Testis (tissue), 2 donors: ENCODE results near the gene SLC1A3.

ENCODE experiments used
- POLR2A ChIP-seq: fragments of 450-650 bp; IDR thresholded peaks from one replicate; pipeline ENCODE4 v1.6.1; 2017; ENCODE audit warnings: antibody characterized with exemption, mild to moderate bottlenecking, moderate library complexity
- TF ChIP-seq, protein P1 (sequence below), 3 experiments: fragments of 450-650 bp in 2 of 3; fragments of 200-600 bp in 1 of 3; sonication (generic) in 1 of 3; IDR thresholded peaks; one replicate each; pipeline ENCODE4 v1.5.1; 2016 to 2019; ENCODE audit warnings: antibody characterized with exemption in 3 of 3, mild to moderate bottlenecking in 2 of 3, moderate library complexity in 1 of 3

DNA sequence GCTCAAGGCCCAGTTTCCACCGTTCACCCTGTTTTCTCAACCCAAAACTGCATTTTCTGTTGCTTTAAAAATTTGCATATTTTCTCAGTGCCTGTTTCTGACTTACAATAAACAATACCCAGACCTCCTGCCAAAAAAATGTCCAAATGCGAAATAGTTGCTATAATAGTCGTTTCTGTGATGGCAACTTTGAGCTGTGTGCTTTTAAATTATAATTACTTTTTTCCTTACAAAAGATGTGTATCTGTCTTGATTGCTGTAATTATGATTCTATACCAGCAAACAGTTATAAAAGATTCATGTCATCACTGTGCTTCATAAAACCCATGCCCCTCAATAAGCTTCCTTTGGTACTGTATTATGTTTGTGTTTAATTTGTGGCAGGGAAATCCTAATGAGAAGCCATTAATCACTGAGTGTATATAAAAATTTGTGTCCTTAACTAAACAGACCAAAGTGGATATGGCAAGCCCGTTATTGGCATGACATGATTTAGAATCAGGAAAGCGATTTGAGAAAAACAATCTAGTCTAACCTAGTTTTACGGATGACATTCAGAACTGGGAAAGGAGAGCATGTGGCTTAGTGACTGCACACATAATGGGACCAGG is 5.4 kb upstream of the SLC1A3 start:
- TF ChIP-seq, protein P1, sequence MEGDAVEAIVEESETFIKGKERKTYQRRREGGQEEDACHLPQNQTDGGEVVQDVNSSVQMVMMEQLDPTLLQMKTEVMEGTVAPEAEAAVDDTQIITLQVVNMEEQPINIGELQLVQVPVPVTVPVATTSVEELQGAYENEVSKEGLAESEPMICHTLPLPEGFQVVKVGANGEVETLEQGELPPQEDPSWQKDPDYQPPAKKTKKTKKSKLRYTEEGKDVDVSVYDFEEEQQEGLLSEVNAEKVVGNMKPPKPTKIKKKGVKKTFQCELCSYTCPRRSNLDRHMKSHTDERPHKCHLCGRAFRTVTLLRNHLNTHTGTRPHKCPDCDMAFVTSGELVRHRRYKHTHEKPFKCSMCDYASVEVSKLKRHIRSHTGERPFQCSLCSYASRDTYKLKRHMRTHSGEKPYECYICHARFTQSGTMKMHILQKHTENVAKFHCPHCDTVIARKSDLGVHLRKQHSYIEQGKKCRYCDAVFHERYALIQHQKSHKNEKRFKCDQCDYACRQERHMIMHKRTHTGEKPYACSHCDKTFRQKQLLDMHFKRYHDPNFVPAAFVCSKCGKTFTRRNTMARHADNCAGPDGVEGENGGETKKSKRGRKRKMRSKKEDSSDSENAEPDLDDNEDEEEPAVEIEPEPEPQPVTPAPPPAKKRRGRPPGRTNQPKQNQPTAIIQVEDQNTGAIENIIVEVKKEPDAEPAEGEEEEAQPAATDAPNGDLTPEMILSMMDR (IDR thresholded peaks at IDR 0.05): no peak
- no peak for TF ChIP-seq POLR2A
